GM23338 (cell line): ENCODE measurements around the gene TMEM131L.

Experiments used
- CTCF ChIP-seq, 2 experiments: fragments of 200-600 bp in 1 of 2; sonication (generic) in 1 of 2; conservative IDR thresholded peaks; 2 replicates each; pipeline versions ENCODE4 v1.5.1 to v1.6.1; 2016 to 2017; ENCODE audit warnings: antibody characterized with exemption in 2 of 2, low read depth in 2 of 2, mild to moderate bottlenecking in 2 of 2, moderate library complexity in 1 of 2
- EZH2 ChIP-seq: fragments of 200-600 bp; sonication (generic); IDR thresholded peaks from one replicate; pipeline ENCODE4 v1.8.0; 2017; ENCODE audit warnings: antibody characterized with exemption, mild to moderate bottlenecking, low read depth; ENCODE audit not compliant: unreplicated experiment
- EZH2phosphoT487 ChIP-seq: fragments of 200-600 bp; sonication (generic); IDR thresholded peaks from one replicate; pipeline ENCODE4 v1.8.1; 2018; ENCODE audit warnings: antibody characterized with exemption; ENCODE audit not compliant: unreplicated experiment
- POLR2AphosphoS5 ChIP-seq: IDR thresholded peaks from 2 replicates; pipeline ENCODE4 v1.6.1; 2016; ENCODE audit warnings: antibody characterized with exemption, low read depth
- TF ChIP-seq, protein P1 (sequence below): IDR thresholded peaks from 2 replicates; pipeline ENCODE4 v1.6.1; 2016; ENCODE audit warnings: antibody characterized with exemption
- TF ChIP-seq, protein P2 (sequence below): IDR thresholded peaks from one replicate; pipeline ENCODE4 v1.6.1; 2018; ENCODE audit warnings: antibody characterized with exemption; ENCODE audit not compliant: unreplicated experiment

DNA sequence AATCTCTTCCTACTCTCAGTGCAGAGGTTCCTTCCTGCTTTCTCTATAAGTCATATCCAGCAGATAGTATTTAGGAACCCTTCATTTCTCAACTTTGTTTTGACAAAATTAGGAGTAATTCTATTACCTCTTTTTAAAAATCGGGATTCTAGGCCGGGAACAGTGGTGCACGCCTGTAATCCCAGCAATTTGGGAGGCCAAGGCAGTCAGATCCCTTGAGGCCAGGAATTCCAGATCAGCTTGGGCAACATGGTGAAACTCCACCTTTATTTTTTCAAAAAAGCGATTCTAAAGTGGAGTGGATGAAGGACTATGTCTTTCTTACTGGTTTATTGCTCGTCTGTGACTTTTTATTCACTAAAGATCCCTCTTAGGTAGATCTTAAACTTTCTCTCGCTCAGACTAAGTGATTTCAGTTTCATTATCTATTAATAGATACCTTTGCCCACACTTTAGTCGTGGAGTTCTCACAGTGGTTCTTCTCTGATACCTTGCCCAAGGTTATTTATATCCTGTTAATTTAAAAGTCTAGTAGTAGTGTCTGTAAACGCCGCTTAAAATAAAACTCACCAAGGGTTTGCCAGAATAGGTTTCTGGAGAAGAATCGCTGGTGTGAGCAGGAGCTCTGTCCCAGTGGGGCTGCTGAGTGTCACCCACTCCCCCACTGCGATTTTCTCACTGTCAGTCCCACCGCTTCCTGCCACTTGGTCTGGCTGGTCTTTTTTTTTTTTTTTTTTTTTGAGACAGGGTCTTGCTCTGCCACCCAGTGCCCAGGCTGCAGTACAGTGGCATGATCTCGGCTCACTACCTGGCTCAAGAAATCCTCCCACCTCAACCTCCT lies 27.0 kb upstream of the TMEM131L start:
- TF ChIP-seq CTCF (conservative IDR thresholded peaks at IDR 0.05; ENCODE audit: low read depth in 2 of 2) = no peak
- no peak for TF ChIP-seq POLR2AphosphoS5
- TF ChIP-seq EZH2 = no peak
- no peak for TF ChIP-seq EZH2phosphoT487
- TF ChIP-seq, protein P1, sequence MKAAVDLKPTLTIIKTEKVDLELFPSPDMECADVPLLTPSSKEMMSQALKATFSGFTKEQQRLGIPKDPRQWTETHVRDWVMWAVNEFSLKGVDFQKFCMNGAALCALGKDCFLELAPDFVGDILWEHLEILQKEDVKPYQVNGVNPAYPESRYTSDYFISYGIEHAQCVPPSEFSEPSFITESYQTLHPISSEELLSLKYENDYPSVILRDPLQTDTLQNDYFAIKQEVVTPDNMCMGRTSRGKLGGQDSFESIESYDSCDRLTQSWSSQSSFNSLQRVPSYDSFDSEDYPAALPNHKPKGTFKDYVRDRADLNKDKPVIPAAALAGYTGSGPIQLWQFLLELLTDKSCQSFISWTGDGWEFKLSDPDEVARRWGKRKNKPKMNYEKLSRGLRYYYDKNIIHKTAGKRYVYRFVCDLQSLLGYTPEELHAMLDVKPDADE = no peak
- TF ChIP-seq, protein P2, sequence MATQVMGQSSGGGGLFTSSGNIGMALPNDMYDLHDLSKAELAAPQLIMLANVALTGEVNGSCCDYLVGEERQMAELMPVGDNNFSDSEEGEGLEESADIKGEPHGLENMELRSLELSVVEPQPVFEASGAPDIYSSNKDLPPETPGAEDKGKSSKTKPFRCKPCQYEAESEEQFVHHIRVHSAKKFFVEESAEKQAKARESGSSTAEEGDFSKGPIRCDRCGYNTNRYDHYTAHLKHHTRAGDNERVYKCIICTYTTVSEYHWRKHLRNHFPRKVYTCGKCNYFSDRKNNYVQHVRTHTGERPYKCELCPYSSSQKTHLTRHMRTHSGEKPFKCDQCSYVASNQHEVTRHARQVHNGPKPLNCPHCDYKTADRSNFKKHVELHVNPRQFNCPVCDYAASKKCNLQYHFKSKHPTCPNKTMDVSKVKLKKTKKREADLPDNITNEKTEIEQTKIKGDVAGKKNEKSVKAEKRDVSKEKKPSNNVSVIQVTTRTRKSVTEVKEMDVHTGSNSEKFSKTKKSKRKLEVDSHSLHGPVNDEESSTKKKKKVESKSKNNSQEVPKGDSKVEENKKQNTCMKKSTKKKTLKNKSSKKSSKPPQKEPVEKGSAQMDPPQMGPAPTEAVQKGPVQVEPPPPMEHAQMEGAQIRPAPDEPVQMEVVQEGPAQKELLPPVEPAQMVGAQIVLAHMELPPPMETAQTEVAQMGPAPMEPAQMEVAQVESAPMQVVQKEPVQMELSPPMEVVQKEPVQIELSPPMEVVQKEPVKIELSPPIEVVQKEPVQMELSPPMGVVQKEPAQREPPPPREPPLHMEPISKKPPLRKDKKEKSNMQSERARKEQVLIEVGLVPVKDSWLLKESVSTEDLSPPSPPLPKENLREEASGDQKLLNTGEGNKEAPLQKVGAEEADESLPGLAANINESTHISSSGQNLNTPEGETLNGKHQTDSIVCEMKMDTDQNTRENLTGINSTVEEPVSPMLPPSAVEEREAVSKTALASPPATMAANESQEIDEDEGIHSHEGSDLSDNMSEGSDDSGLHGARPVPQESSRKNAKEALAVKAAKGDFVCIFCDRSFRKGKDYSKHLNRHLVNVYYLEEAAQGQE = no peak
